Uterus (tissue), 2 donors: ENCODE measurements around the gene RTEL1.

Source experiments
- POLR2A ChIP-seq, 2 donors: fragments of 450-650 bp; IDR thresholded peaks; one replicate each; pipeline ENCODE4 v1.6.1; 2016; ENCODE audit warnings: antibody characterized with exemption in 2 of 2, mild to moderate bottlenecking in 1 of 2, moderate library complexity in 1 of 2
- TF ChIP-seq, protein P1 (sequence below), 4 experiments: fragments of 200-600 bp in 2 of 4; fragments of 450-650 bp in 2 of 4; sonication (generic) in 2 of 4; IDR thresholded peaks; one replicate each; pipeline ENCODE4 v1.5.1; 2016 to 2019; ENCODE audit warnings: antibody characterized with exemption in 4 of 4, mild to moderate bottlenecking in 2 of 4, moderate library complexity in 1 of 4

DNA sequence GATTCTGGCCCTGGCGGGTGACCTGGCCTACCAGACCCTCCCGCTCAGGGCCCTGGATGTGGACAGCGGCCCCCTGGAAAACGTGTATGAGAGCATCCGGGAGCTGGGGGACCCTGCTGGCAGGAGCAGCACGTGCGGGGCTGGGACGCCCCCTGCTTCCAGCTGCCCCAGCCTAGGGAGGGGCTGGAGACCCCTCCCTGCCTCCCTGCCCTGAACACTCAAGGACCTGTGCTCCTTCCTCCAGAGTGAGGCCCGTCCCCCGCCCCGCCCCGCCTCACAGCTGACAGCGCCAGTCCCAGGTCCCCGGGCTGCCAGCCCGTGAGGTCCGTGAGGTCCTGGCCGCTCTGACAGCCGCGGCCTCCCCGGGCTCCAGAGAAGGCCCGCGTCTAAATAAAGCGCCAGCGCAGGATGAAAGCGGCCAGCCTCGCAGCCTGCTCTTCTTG, 80.6 kb downstream of the RTEL1 start:
- TF ChIP-seq POLR2A (IDR thresholded peaks at IDR 0.05) = no peak
- TF ChIP-seq, protein P1, sequence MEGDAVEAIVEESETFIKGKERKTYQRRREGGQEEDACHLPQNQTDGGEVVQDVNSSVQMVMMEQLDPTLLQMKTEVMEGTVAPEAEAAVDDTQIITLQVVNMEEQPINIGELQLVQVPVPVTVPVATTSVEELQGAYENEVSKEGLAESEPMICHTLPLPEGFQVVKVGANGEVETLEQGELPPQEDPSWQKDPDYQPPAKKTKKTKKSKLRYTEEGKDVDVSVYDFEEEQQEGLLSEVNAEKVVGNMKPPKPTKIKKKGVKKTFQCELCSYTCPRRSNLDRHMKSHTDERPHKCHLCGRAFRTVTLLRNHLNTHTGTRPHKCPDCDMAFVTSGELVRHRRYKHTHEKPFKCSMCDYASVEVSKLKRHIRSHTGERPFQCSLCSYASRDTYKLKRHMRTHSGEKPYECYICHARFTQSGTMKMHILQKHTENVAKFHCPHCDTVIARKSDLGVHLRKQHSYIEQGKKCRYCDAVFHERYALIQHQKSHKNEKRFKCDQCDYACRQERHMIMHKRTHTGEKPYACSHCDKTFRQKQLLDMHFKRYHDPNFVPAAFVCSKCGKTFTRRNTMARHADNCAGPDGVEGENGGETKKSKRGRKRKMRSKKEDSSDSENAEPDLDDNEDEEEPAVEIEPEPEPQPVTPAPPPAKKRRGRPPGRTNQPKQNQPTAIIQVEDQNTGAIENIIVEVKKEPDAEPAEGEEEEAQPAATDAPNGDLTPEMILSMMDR (IDR thresholded peaks at IDR 0.05) = no peak
